Tibial nerve (tissue), 3 donors: Measurements from ENCODE around the gene ABCA5.

ENCODE experiments used
- CTCF ChIP-seq, 5 experiments: fragments of 200-600 bp in 3 of 5; fragments of 450-650 bp in 2 of 5; sonication (generic) in 3 of 5; IDR thresholded peaks; one replicate each; pipeline ENCODE4 v1.5.1; 2016 to 2019; ENCODE audit warnings: antibody characterized with exemption in 5 of 5, mild to moderate bottlenecking in 3 of 5, moderate library complexity in 2 of 5
- POLR2A ChIP-seq, 2 donors: fragments of 450-650 bp; IDR thresholded peaks; one replicate each; pipeline ENCODE4 v1.6.1; 2017; ENCODE audit warnings: antibody characterized with exemption in 2 of 2, mild to moderate bottlenecking in 2 of 2, moderate library complexity in 2 of 2

GRCh38 chr17:69245617-69246016 lies 81.3 kb downstream of the ABCA5 start:
- no peak for TF ChIP-seq CTCF (IDR thresholded peaks at IDR 0.05)
- TF ChIP-seq POLR2A (IDR thresholded peaks at IDR 0.05): no peak
